ENCODE results near the gene MTOR.
"Not testable (repeated sequence)": the region's sequence is repeated elsewhere in the genome, so short reads cannot be mapped to it uniquely, and the experiment has no call there.

The MTOR gene

DNA sequence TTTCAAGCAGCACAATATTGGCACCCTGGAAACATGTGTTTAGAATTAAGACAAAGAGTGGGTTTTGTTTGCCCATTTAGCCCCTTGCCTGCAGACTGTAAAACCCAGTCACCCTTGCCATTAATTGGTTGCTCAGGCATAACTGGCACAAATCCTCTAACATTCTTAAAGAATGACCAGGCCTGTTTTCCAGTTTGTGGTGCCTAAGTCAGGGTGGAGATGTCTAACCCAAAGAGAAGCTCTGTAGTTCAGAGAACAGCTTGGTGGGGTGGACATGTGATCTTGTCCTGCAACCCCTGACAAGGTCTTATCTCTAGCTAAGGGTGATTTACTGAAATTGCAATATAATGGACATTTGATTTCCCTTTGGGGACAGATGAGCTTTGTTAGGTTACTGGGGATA, 82.0 kb downstream of the MTOR start:
- no peak for DNase-seq (ENCODE audit: low read depth)

GRCh38 chr1:11179749-11180148, 82.6 kb downstream of the MTOR start:
- DNase-seq (ENCODE audit: low read depth) = not testable (repeated sequence)

DNA sequence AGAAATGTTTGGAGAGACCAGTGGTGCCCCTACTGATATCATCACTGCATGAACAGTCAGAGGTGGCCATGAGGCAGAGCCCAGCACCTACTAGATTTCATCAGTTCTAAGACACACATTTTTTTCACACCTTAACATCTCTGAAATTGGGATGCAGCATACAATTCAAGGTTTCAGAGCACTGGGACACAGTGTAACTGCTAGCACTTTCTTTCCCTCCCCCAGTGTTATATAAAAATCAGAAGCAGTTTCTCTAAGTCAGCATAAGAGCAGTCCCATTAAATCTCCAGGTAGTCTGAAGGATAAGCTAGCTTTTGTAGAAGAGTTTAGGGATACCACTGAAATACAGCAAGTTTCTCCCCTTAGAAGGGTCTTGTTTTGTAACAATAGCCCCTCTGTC, 83.2 kb downstream of the MTOR start:
- DNase-seq (ENCODE audit: low read depth) = no peak

- DNase-seq (ENCODE audit: low read depth) = no peak
These were observed 84.0 kb downstream of the MTOR start for GRCh38 chr1:11178021-11179015.

GRCh38 chr1:11176081-11176706, 86.2 kb downstream of the MTOR start:
- no peak for DNase-seq (ENCODE audit: low read depth)

DNA sequence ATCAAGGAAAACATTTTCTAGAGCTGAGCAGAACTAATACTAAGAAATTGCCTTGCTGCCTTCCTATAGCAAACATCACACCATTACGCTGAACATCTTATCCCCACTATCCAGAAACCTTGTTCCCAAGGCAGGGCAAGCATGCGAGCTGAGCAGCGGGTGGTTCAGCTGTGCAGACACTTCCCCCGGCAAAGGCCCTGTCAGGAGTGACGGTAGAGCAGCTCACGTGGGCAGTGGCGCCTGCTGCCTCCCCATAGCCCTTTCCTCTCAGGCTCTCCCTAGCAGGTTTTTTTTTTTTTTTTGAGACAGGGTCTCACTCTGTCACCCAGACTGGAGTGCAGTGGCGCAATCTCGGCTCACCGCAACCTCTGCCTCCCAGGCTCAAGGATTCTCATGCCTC, 86.9 kb downstream of the MTOR start:
- DNase-seq (ENCODE audit: low read depth) = no peak

- DNase-seq (ENCODE audit: low read depth) = no peak
These were observed 87.9 kb downstream of the MTOR start for GRCh38 chr1:11174261-11174942.

DNA sequence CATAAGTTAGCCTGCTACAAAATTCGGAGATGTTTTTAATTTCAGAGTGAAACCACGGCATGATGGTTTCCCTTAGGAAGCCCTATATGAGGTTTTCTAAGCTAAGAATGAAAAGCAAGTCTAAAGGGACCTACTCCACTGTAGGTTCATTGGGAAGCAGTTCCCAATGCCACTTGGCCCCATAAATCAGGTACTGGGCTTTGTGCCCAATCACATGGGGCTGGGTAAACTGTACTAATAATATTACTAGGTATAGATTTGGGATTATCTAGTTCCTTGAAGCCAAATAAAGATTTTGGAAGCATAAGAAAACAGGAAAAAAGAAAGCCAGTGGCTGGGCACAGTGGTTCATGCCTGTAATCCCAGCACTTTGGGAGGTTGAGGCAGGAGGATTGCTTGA, 92.2 kb downstream of the MTOR start:
- no peak for DNase-seq (ENCODE audit: low read depth)

DNA sequence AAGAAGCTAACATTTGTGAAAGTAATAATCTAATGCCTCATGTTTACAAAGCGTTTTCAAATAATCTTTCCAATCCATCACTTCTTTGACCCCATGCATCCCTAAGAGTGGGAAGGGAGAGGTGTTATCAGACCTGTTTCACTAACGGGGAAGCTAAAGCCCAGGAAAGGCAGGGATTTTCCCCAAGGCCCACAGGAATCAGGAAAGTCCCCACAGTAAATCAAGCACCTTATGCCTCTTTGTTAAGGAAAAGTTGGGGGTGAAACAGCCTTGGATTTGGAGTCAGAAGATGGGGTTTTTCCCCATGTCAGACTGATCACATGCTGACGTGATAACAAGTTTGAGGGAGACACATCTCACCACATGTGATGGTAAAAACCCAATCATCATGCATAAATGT, 93.1 kb downstream of the MTOR start:
- no peak for DNase-seq (ENCODE audit: low read depth)

DNA sequence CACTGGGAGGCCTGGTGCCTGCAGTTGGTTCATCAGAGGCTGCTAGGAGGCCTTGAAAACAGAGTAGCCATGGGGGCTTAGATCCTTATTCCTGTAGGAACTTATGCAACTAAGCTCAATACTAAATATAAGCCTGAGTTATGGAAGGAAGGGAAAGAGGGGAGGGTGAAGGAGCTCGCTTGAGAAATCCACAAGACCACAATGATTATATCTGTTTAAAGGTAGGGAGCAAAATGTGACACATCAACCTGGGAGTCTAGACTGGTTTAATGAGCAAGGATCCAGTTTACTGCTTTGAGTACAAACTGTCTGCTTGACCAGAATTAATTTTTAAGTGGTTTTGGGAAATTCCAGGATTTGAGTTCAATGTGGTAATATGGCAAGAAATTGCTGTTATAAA, 93.6 kb downstream of the MTOR start:
- DNase-seq (ENCODE audit: low read depth) = no peak

DNA sequence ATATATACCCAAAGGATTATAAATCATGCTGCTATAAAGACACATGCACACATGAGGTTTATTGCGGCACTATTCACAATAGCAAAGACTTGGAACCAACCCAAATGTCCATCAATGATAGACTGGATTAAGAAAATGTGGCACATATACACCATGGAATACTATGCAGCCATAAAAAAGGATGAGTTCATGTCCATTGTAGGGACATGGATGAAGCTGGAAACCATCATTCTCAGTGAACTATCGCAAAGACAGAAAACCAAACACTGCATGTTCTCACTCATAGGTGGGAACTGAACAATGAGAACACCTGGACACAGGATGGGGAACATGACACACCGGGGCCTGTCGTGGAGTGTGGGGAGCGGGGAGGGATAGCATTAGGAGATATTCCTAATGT, 95.6 kb downstream of the MTOR start:
- DNase-seq (ENCODE audit: low read depth) = not testable (repeated sequence)

GRCh38 chr1:11162752-11163151, 99.6 kb downstream of the MTOR start:
- not testable (repeated sequence) for DNase-seq (ENCODE audit: low read depth)

DNA sequence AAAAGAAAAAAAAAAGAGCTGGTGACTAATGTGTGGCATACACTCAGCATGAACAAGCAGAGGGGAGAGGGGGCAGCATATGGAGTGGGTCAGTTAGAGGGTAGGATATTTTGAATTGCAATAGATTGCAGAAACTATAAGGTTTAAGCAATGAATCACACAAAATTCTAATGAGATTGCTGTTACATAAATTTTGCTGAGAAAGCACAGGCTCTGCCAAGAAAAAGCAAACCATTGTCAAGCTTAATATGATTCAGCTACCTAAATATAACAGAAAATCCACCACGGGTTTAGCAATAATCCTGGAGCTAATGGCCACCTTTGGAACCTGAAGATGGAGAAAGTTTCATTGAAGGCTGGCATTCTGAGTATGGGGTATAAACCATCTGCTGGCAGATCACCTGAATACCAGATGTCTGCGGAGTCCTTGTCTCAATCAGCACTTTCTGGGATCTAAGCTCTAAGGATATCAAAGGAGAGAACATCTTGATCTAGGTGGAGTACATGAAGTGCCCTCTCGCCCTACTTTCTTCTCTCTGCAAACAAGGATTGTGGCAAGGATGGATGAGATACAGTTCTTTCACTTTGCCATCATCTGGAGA, 103.5 kb downstream of the MTOR start:
- no peak for DNase-seq (ENCODE audit: low read depth)

GRCh38 chr1:11158291-11158690, 104.1 kb downstream of the MTOR start:
- no peak for DNase-seq (ENCODE audit: low read depth)

DNA sequence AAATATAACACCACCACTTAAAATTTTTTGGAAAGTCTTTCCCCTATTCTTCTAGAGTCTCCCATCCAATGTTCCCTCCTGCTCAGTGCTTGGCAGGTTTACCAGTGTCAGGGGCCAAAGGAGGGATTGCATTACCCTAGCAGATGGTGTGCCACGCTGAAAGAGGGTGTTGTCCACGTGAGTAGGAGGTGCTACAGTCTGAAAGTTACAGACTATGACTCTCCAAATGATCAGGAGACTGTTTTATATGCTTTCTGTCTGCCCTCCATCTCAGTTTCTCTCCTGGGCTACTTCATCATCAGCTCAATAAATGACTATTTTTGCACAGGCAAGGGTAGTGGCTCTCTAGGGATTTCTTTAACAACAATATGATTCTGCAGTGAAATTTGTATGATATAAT, 104.5 kb downstream of the MTOR start:
- DNase-seq (ENCODE audit: low read depth) = no peak

DNA sequence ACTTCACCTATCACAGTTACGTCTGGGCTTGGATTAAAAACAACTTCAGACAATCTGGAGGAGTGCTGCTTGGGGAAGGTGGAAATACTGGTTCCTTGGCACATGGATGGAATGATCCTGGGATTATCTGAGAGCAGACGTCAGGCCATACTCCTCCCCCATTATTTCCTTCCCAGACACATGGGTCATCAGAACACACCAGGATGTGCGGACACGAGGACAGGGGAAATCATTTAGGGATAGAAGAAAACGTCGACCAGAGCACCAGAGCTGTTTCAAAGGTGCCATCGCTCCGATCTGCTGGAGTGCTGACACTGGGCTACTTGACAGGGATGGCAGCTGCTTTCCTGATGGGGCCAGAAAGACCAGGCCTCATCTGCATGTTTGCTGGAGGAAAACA, 105.0 kb downstream of the MTOR start:
- no peak for DNase-seq (ENCODE audit: low read depth)

- DNase-seq (ENCODE audit: low read depth) = no peak
These were observed 105.4 kb downstream of the MTOR start for GRCh38 chr1:11156963-11157362.

- DNase-seq (ENCODE audit: low read depth) = no peak
These were observed 105.9 kb downstream of the MTOR start for GRCh38 chr1:11156441-11156840.

GRCh38 chr1:11153184-11153583, 109.2 kb downstream of the MTOR start:
- no peak for DNase-seq (ENCODE audit: low read depth)

DNA sequence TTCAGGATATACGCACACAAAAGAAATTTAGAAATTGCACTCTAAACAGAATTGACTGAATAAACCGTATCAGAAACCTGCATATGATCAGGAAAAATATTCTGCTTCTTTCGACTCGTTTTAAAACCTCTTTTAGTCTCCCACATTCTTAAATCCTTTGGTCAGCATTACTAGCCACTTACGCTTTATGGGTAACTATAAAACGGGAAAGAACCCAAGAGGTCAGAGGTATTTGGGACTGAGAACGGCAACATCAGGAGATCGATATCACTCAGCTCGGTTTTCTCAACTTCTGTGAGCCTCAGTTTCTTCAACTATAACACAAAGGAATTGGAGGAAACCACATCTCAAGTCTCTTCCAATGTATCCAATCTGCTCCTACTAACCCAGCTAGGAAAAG, 109.6 kb downstream of the MTOR start:
- no peak for DNase-seq (ENCODE audit: low read depth)

DNA sequence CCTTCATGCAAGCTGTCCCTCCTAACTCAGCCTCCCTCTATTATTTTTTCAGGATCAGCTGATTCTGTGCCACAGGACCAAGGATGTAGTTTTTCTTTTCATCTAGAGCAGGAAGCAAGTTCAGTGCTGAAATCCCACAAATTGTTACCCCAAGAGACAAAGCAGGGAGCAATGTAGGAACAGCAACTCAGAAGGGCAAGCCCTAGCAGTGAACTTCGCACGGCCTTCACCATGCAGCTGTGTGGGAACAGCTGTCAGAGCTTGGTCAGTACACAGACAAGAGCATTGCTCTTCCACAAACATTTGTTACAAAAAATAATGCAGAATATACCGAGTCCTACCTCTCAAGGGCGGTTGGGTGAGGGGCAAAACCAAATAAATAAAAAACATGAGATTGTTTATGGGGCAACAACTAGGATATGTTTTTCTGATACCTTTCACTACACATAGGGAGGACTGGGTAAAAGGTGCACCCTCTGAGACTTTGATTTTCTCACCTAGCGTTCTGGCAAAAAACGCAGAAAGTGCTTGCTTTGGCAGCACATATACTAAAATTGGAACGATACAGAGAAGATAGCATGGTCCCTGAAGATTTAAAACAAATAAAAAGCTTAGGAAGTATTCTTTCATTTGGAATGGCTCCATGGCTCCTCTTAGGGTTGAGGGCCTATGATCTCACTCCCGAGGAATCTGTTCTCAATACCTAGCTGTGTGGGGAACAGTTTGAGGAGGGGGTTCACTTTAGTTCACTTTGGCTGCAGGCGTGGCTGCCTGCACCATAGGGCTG, 110.3 kb downstream of the MTOR start:
- DNase-seq (ENCODE audit: low read depth) = no peak

GRCh38 chr1:11151114-11151513, 111.2 kb downstream of the MTOR start:
- no peak for DNase-seq (ENCODE audit: low read depth)

Measured in CMK (cell line).